Measurements from ENCODE around the gene NRCAM.

NRCAM gene

GRCh38 chr7:108423089-108423989, 32.9 kb downstream of the NRCAM start:
- H3K4me1 ChIP-seq (ENCODE audit: control insufficient read depth in 1 of 2, insufficient read depth in 2 of 2, low read length in 2 of 2) = no peaks in the 10 kb centered on the region

GRCh38 chr7:108421720-108422331, 34.4 kb downstream of the NRCAM start:
- no peaks in the 10 kb centered on the region for H3K9me3 ChIP-seq (ENCODE audit: control insufficient read depth in 1 of 2, low read length in 2 of 2)
- no peak overlapping the region for H3K4me3 ChIP-seq (ENCODE audit: low read depth in 1 of 2, low read length in 2 of 2)
- no peaks in the 10 kb centered on the region for H3K36me3 ChIP-seq (ENCODE audit: control insufficient read depth in 1 of 2, insufficient read depth in 2 of 2, low read length in 2 of 2)
- H3K4me1 ChIP-seq (ENCODE audit: control insufficient read depth in 1 of 2, insufficient read depth in 2 of 2, low read length in 2 of 2) = no peaks in the 10 kb centered on the region
- H3K27me3 ChIP-seq (ENCODE audit: low read depth, low read length) = no peaks in the 10 kb centered on the region
- H3K27ac ChIP-seq (ENCODE audit: low read length) = no peak overlapping the region

More at GRCh38 chr7:108423089-108423989, 32.9 kb downstream of the NRCAM start:
- Histone ChIP-seq H3K9me3 (ENCODE audit: control insufficient read depth in 1 of 2, low read length in 2 of 2) (no peaks in the 10 kb centered on the region), H3K27me3 (ENCODE audit: low read depth, low read length) (no peaks in the 10 kb centered on the region), H3K27ac (ENCODE audit: low read length) (no peak overlapping the region), H3K36me3 (ENCODE audit: control insufficient read depth in 1 of 2, insufficient read depth in 2 of 2, low read length in 2 of 2) (no peaks in the 10 kb centered on the region), H3K4me3 (ENCODE audit: low read depth in 1 of 2, low read length in 2 of 2) (no peak overlapping the region)

- Histone ChIP-seq H3K27ac (ENCODE audit: low read length) (no peak overlapping the region), H3K9me3 (ENCODE audit: control insufficient read depth in 1 of 2, low read length in 2 of 2) (no peaks in the 10 kb centered on the region), H3K36me3 (ENCODE audit: control insufficient read depth in 1 of 2, insufficient read depth in 2 of 2, low read length in 2 of 2) (no peaks in the 10 kb centered on the region), H3K4me3 (ENCODE audit: low read depth in 1 of 2, low read length in 2 of 2) (no peak overlapping the region), H3K4me1 (ENCODE audit: control insufficient read depth in 1 of 2, insufficient read depth in 2 of 2, low read length in 2 of 2) (no peaks in the 10 kb centered on the region), H3K27me3 (ENCODE audit: low read depth, low read length) (no peaks in the 10 kb centered on the region)
Measured at GRCh38 chr7:108419961-108420908, 36.0 kb downstream of the NRCAM start.

GRCh38 chr7:108418946-108419345, 37.3 kb downstream of the NRCAM start:
- Histone ChIP-seq H3K4me3 (ENCODE audit: low read depth in 1 of 2, low read length in 2 of 2) (no peak overlapping the region), H3K4me1 (ENCODE audit: control insufficient read depth in 1 of 2, insufficient read depth in 2 of 2, low read length in 2 of 2) (no peaks in the 10 kb centered on the region), H3K9me3 (ENCODE audit: control insufficient read depth in 1 of 2, low read length in 2 of 2) (no peaks in the 10 kb centered on the region), H3K27ac (ENCODE audit: low read length) (no peak overlapping the region), H3K36me3 (ENCODE audit: control insufficient read depth in 1 of 2, insufficient read depth in 2 of 2, low read length in 2 of 2) (no peaks in the 10 kb centered on the region), H3K27me3 (ENCODE audit: low read depth, low read length) (no peaks in the 10 kb centered on the region)

- Histone ChIP-seq H3K36me3 (ENCODE audit: control insufficient read depth in 1 of 2, insufficient read depth in 2 of 2, low read length in 2 of 2) (no peaks in the 10 kb centered on the region), H3K4me3 (ENCODE audit: low read depth in 1 of 2, low read length in 2 of 2) (no peak overlapping the region), H3K9me3 (ENCODE audit: control insufficient read depth in 1 of 2, low read length in 2 of 2) (no peaks in the 10 kb centered on the region), H3K4me1 (ENCODE audit: control insufficient read depth in 1 of 2, insufficient read depth in 2 of 2, low read length in 2 of 2) (no peaks in the 10 kb centered on the region), H3K27ac (ENCODE audit: low read length) (no peak overlapping the region), H3K27me3 (ENCODE audit: low read depth, low read length) (no peaks in the 10 kb centered on the region)
Measured at GRCh38 chr7:108417926-108418325, 38.3 kb downstream of the NRCAM start.

- no peaks in the 10 kb centered on the region for H3K4me1 ChIP-seq (ENCODE audit: control insufficient read depth in 1 of 2, insufficient read depth in 2 of 2, low read length in 2 of 2)
- H3K4me3 ChIP-seq (ENCODE audit: low read depth in 1 of 2, low read length in 2 of 2) = no peak overlapping the region
- no peaks in the 10 kb centered on the region for H3K9me3 ChIP-seq (ENCODE audit: control insufficient read depth in 1 of 2, low read length in 2 of 2)
- H3K27ac ChIP-seq (ENCODE audit: low read length) = no peak overlapping the region
- no peaks in the 10 kb centered on the region for H3K36me3 ChIP-seq (ENCODE audit: control insufficient read depth in 1 of 2, insufficient read depth in 2 of 2, low read length in 2 of 2)
- no peaks in the 10 kb centered on the region for H3K27me3 ChIP-seq (ENCODE audit: low read depth, low read length)
Measured at GRCh38 chr7:108417144-108417543, 39.1 kb downstream of the NRCAM start.

- no peak overlapping the region for H3K4me3 ChIP-seq (ENCODE audit: low read depth in 1 of 2, low read length in 2 of 2)
- no peaks in the 10 kb centered on the region for H3K27me3 ChIP-seq (ENCODE audit: low read depth, low read length)
- H3K27ac ChIP-seq (ENCODE audit: low read length) = no peak overlapping the region
- H3K36me3 ChIP-seq (ENCODE audit: control insufficient read depth in 1 of 2, insufficient read depth in 2 of 2, low read length in 2 of 2) = no peaks in the 10 kb centered on the region
- no peaks in the 10 kb centered on the region for H3K4me1 ChIP-seq (ENCODE audit: control insufficient read depth in 1 of 2, insufficient read depth in 2 of 2, low read length in 2 of 2)
- H3K9me3 ChIP-seq (ENCODE audit: control insufficient read depth in 1 of 2, low read length in 2 of 2) = no peaks in the 10 kb centered on the region
Measured at GRCh38 chr7:108415821-108416536, 40.3 kb downstream of the NRCAM start.

- no peak overlapping the region for H3K4me3 ChIP-seq (ENCODE audit: low read depth in 1 of 2, low read length in 2 of 2)
- H3K27ac ChIP-seq (ENCODE audit: low read length) = no peak overlapping the region
Measured at GRCh38 chr7:108415084-108415483, 41.2 kb downstream of the NRCAM start.

GRCh38 chr7:108413782-108414492, 42.3 kb downstream of the NRCAM start:
- Histone ChIP-seq H3K4me1 (ENCODE audit: control insufficient read depth in 1 of 2, insufficient read depth in 2 of 2, low read length in 2 of 2) (no peaks in the 10 kb centered on the region), H3K4me3 (ENCODE audit: low read depth in 1 of 2, low read length in 2 of 2) (no peak overlapping the region), H3K9me3 (ENCODE audit: control insufficient read depth in 1 of 2, low read length in 2 of 2) (no peaks in the 10 kb centered on the region), H3K27me3 (ENCODE audit: low read depth, low read length) (no peaks in the 10 kb centered on the region), H3K27ac (ENCODE audit: low read length) (no peak overlapping the region), H3K36me3 (ENCODE audit: control insufficient read depth in 1 of 2, insufficient read depth in 2 of 2, low read length in 2 of 2) (no peaks in the 10 kb centered on the region)

More at GRCh38 chr7:108415084-108415483, 41.2 kb downstream of the NRCAM start:
- no peaks in the 10 kb centered on the region for H3K9me3 ChIP-seq (ENCODE audit: control insufficient read depth in 1 of 2, low read length in 2 of 2)
- no peaks in the 10 kb centered on the region for H3K27me3 ChIP-seq (ENCODE audit: low read depth, low read length)
- H3K4me1 ChIP-seq (ENCODE audit: control insufficient read depth in 1 of 2, insufficient read depth in 2 of 2, low read length in 2 of 2) = no peaks in the 10 kb centered on the region
- no peaks in the 10 kb centered on the region for H3K36me3 ChIP-seq (ENCODE audit: control insufficient read depth in 1 of 2, insufficient read depth in 2 of 2, low read length in 2 of 2)

- no peaks in the 10 kb centered on the region for H3K27me3 ChIP-seq (ENCODE audit: low read depth, low read length)
- H3K27ac ChIP-seq (ENCODE audit: low read length) = no peak overlapping the region
- H3K9me3 ChIP-seq (ENCODE audit: control insufficient read depth in 1 of 2, low read length in 2 of 2) = no peaks in the 10 kb centered on the region
- no peak overlapping the region for H3K4me3 ChIP-seq (ENCODE audit: low read depth in 1 of 2, low read length in 2 of 2)
- no peaks in the 10 kb centered on the region for H3K4me1 ChIP-seq (ENCODE audit: control insufficient read depth in 1 of 2, insufficient read depth in 2 of 2, low read length in 2 of 2)
- H3K36me3 ChIP-seq (ENCODE audit: control insufficient read depth in 1 of 2, insufficient read depth in 2 of 2, low read length in 2 of 2) = no peaks in the 10 kb centered on the region
Measured at GRCh38 chr7:108413337-108413736, 42.9 kb downstream of the NRCAM start.
